NCI-H146 treated with DMSO at 0.1 percent for 48 hours (cell line): ENCODE data around the gene DLG5.
"Not testable (repeated sequence)": the region's sequence is repeated elsewhere in the genome, so short reads cannot be mapped to it uniquely, and the experiment has no call there.

Source experiments
- DNase-seq: peaks from one replicate; lab custom pipeline; 2025; ENCODE audit not compliant: unreplicated experiment; lab: John Stamatoyannopoulos, UW

The DLG5 gene

GRCh38 chr10:77772852-77773600 is 153.5 kb downstream of the DLG5 start:
- not testable (repeated sequence) for DNase-seq

- DNase-seq = no peak
These were observed 154.7 kb downstream of the DLG5 start for GRCh38 chr10:77771851-77772250.

DNA sequence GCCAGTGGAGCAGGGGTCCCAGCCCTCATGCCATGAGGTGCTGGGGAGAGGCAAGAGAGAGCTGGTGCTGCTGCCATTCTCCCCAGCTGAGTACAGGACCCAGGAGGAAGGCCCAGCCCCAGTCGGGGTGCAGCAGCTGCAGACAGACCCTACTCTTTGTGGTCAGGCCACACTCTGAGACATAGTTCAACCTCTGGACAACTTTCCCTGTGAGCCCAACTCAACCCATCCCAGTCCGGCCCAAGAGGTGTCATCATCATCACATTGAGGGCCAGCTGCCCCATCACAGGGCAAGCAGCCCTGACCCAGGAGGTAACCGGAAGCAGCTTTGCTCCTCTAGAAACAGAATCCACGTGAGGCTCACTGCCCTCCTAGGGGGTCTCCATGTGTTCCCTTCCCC is 155.1 kb downstream of the DLG5 start:
- DNase-seq = no peak

- no peak for DNase-seq
These were observed 155.7 kb downstream of the DLG5 start for GRCh38 chr10:77770868-77771175.

- no peak for DNase-seq
These were observed 156.3 kb downstream of the DLG5 start for GRCh38 chr10:77770081-77770867.

DNA sequence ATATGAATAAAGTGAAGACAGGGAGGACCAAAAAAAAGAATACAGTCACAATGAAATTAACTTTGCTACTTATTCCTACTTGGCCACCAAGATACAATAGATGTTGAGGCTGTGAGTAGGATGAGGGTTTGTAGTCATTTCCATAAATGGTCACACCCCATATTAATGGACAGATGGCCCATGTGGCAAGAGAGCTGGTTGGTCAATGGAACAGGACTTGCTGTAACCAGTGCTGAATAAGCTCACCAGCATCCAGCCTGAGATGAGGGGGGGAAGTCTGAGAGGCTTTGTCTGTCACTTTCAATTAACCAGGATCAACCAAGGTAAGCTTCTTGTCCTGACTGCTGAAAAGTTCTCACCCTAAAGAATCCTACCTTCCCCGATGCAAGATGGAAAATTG is 158.5 kb downstream of the DLG5 start:
- no peak for DNase-seq

DNA sequence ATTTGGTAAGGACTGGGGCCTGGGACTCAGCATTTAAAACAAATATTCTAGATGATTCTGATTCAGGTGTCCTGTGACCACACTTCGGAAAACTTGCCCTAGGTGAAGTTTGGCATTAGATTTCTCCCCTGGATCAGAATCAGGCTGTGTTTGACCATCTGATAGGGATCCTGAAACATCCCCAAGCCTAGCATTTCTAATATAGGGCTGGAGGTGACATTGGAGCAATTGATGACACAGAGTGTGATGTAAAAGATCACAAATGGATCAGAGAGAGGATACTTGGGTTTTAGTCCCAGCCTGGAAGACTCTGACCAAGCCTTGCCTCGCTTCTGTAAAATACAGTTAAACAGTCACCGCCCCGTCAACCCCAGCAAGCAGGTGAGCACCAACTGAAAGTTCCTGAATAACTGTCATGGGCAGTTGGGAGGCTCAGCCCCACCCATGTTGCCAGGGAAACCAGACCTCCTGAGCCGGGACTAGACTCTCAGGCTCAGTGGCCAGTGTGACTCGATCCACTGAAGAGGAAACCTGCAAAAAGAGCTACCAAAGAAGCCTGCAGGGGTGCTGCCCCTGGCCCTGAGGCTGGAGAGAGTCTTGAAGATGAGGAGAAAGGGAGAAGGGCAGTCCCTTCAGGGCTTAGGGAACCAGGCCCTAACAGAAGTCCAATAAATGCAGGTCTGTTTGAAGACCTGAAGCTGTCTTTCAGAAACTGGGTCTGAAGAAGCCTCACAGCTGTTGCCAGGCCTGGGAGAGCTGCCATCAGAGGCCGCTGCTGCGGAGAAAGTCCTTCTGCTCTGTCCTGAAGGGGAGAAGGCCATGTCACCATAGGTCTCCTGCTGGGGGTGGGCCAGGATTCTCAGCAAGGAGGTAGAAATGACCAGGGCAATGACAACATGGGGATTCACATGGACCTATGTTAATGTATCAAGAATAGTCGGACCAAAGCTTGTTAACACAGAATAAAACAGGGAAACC is 162.8 kb downstream of the DLG5 start:
- DNase-seq = no peak

GRCh38 chr10:77758406-77758805 is 168.1 kb downstream of the DLG5 start:
- not testable (repeated sequence) for DNase-seq

DNA sequence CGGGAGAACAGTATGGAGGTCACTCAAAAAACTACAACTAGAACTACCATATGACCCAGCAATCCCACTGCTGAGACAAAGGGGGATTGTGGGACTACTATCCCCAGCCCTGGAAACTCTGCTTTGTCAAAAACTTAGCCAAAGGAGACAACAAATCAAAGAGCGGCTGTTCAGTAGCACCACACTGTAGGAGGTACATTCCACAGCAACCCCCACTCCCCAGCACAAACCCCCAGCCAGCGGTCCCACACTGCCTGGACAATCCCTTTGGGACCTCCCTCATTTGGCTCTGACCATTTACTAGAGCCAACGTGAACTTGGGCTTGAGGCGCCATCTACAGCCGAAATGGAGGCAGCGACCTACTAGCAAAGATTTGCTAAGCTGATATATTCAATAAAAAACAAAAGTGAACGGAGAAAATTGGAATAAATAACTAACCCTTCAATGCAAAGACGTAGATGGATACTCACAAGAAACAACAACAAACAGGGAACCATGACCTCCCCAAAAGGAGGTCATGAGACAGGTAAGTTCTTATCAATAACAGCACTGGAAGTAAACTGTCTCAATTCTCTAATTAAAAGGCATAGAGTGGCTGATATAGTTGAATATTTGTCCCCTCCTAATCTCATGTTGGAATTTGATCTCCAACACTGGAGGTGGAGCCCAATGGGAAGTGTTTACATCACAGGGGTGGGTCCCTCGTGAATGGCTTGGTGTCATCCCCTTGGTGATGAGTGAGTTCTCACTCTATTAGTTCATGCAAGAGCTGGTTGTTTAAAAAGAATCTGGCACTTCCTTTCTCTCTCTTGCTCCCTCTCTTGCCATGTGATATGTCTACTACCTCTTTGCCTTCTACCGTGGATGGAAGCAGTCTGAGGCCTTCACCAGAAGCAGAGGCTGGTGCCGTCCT is 170.0 kb downstream of the DLG5 start:
- peak; percentile 50 for DNase-seq

GRCh38 chr10:77746047-77746707 is 180.4 kb downstream of the DLG5 start:
- no peak for DNase-seq

DNA sequence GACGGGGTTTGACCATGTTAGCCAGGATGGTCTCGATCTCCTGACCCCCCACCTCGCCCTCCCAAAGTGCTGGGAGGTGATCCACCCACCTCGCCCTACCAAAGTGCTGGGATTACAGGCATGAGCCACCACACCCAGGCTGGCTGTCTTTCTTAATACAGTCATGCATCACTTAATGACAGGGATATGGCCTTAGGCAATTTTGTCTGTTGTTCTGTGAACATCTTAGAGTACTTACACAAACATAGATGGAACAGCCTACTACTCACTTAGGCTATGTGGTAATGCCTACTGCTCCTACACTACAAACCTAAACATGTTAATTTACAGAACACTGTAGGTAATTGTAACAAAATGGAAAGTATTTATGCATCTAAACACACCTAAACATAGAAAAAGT is 182.3 kb downstream of the DLG5 start:
- DNase-seq = no peak

DNA sequence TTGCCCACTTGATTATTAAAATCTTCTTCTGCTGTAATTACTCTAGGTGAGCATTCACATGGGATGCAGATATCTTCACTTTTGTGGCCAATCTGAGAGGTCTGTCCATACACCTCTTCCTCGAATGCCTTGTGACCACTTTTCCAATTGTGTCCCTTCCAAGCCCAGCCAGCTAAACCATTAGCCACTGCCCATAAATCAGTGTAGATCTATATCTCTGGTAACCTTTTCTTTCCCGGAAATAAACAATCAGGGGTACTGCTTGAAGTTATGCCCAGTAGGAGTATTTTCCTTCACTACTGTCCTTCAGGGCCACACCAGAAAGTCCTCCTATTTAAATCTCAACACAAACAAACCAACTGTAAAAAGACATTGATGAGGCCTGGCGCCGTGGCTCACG is 184.4 kb downstream of the DLG5 start:
- no peak for DNase-seq

DNA sequence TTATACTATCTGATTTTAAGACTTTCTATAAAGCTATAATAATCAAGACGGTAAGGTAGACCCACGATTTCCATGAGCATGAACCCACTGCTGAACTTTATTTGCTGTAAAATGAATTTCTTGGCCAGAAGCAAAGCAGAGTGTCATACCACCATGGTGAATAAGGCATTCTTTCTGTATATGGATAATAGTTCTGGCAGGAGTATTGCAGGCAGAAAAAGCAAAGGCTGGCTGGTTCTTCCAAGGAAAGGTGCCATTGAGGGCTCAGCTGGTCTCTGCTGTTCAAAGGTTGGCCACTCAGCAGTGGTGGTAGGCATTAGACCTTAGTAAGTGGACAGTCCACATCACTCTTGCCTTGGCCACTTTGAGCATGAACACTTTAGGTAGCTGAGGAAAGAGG is 184.8 kb downstream of the DLG5 start:
- DNase-seq = no peak
